Measurements from ENCODE around the gene NAA25. TPM values are rescaled to one million over a fixed set of nuclear protein-coding genes. Genes with fewer than 3 reads are reported as not detected.
A peak's percentile ranks its signal among the peaks of the same experiment; 100 is the strongest.

NAA25 gene
- total and polyA plus RNA-seq, 2 donors (not counting 1 experiment from before 2014, with no cell fraction given), result 5.9 to 40.8 TPM

DNA sequence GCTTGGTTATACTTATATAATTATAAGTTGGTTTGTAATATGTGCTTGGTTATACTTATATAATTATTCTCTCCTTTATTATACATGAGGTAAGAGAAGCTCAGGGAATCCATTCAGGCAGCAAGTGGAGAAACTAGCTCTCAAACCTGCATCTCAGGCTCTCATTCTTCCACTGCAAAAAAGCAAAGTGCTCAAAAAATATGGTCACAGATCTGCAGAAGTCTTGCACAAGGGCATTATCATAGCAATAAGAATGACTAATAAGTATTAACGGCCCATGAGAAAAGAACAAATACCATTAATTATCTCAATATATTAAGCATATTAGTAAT is 16.3 kb upstream of the NAA25 start:
- peaks cover 41% of the 10 kb centered on the region for H3K79me2 ChIP-seq (ENCODE audit: control insufficient read depth, insufficient read depth, low read length)
- DNase-seq (no peak), ATAC-seq (ENCODE audit: low read depth) (no peak)
- no peak overlapping the region for H2AFZ ChIP-seq (ENCODE audit: insufficient read depth, low read depth, low read length, poor library complexity, severe bottlenecking)
- H3K9me3 ChIP-seq (ENCODE audit: control extremely low read depth in 1 of 3, control insufficient read depth in 2 of 3, insufficient read depth in 1 of 3, low read length in 2 of 3), result no peaks in the 10 kb centered on the region
- peaks cover 40% of the 10 kb centered on the region for H3K4me1 Mint-ChIP-seq
- no peak overlapping the region for H3K9ac ChIP-seq (ENCODE audit: low read length)
- H3K36me3 ChIP-seq (replicated peaks in 1 of 2; ENCODE audit: control extremely low read depth in 1 of 2, control insufficient read depth in 1 of 2, extremely low read depth in 1 of 2, insufficient read depth in 2 of 2, low read length in 1 of 2), result no peaks in the 10 kb centered on the region
- peaks cover 38 to 45% of the 10 kb centered on the region in 2 donors for H3K4me1 ChIP-seq (ENCODE audit: control insufficient read depth in 2 of 2, insufficient read depth in 2 of 2, low read length in 2 of 2)
- intact Hi-C loops (cut with micrococcal nuclease), result loop anchor here (1.0 to 5.0 kb wide), 6 partner anchors 17 to 293 kb away; partner anchors contain the start of genes ERP29, NAA25, PTPN11 and RPL6
- H3K27ac ChIP-seq (ENCODE audit: low read length in 2 of 2), result no peak overlapping the region
- H3K4me3 ChIP-seq (ENCODE audit: control extremely low read depth in 1 of 5, extremely low read depth in 1 of 5, insufficient read depth in 1 of 5, low read depth in 2 of 5, low read length in 4 of 5), result no peak overlapping the region
- peak overlapping the region; percentile 82 for H3K4me2 ChIP-seq (replicated peaks; ENCODE audit: low read depth, low read length, poor library complexity, severe bottlenecking)
- POLR2A ChIA-PET, result interaction anchor here (0.7 to 5.4 kb wide), 3 partner anchors 16 to 111 kb away, joined by 3 to 35 read pairs (median 9); partner anchors contain the start of genes ERP29, NAA25 and TMEM116
- no peaks in the 10 kb centered on the region for H3K27me3 ChIP-seq (replicated peaks in 1 of 4; ENCODE audit: control extremely low read depth in 1 of 4, control insufficient read depth in 3 of 4, insufficient read depth in 4 of 4, low read length in 3 of 4)
- CTCF ChIA-PET, result interaction anchor here (0.6 to 2.3 kb wide), 3 partner anchors 10 to 16 kb away, joined by 3 to 10 read pairs (median 3); partner anchors contain the start of gene NAA25
- H3K4me3 Mint-ChIP-seq, result peak overlapping the region; percentile 76
- H4K20me1 ChIP-seq (ENCODE audit: control insufficient read depth, insufficient read depth, low read length, poor library complexity, severe bottlenecking), result peaks cover 7% of the 10 kb centered on the region
- H3K27ac Mint-ChIP-seq, result no peak overlapping the region
- no CpG with 5 or more reads among the region's 1 CpG for WGBS (ENCODE audit: insufficient coverage)
- no peak for TF ChIP-seq EZH2 (IDR thresholded peaks at IDR 0.05; ENCODE audit: borderline replicate concordance, insufficient read depth, low read depth, low read length, poor library complexity, severe bottlenecking)
- TF ChIP-seq, protein P1, sequence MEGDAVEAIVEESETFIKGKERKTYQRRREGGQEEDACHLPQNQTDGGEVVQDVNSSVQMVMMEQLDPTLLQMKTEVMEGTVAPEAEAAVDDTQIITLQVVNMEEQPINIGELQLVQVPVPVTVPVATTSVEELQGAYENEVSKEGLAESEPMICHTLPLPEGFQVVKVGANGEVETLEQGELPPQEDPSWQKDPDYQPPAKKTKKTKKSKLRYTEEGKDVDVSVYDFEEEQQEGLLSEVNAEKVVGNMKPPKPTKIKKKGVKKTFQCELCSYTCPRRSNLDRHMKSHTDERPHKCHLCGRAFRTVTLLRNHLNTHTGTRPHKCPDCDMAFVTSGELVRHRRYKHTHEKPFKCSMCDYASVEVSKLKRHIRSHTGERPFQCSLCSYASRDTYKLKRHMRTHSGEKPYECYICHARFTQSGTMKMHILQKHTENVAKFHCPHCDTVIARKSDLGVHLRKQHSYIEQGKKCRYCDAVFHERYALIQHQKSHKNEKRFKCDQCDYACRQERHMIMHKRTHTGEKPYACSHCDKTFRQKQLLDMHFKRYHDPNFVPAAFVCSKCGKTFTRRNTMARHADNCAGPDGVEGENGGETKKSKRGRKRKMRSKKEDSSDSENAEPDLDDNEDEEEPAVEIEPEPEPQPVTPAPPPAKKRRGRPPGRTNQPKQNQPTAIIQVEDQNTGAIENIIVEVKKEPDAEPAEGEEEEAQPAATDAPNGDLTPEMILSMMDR (IDR thresholded peaks at IDR 0.05), result no peak
- no peaks in the 10 kb centered on the region for H3K9me3 Mint-ChIP-seq (ENCODE audit: insufficient read depth)
- peaks cover 4% of the 10 kb centered on the region for H3K27me3 Mint-ChIP-seq

DNA sequence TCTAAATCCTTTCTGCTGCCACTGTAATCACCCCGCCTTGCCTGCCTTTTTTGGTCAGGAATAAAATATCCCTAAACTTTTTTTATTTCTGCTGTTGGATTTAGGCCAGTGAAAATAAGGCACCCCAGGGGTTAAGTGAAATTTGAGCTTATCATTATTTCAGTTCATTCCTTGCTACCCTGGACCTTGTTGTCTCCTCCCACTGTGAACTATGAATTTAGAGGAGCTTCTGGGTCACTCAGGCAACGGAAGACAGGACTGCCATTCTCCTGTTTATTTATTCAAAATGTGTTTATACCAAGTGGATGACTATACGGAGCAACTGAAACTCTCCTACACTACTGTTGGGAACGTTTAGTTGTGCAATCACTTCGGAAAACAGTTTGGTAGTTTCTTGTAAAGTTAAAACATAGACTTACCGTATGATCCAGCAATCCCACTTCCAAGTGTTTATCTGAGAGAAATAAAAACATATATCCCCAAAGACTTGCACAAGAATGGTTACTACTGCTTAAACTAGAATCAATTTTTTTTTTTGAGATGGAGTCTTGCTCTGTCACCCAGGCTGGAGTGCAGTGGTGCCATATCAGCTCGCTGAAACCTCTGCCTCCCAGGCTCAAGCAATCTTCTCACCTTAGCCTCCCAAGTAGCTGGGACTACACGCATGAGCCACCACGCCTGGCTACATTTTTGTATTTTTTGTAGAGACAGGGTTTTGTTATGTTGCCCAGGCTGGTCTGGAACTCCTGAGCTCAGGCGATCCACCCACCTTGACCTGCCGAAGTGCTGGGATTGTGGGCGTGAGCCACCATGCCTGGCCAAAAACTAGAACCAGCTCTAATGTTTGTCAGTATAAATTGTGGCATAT is 14.5 kb upstream of the NAA25 start:
- intact Hi-C loops (cut with micrococcal nuclease), result no loop called here
- Histone ChIP-seq H3K4me3 (ENCODE audit: control extremely low read depth in 1 of 5, extremely low read depth in 1 of 5, insufficient read depth in 1 of 5, low read depth in 2 of 5, low read length in 4 of 5) (no peak overlapping the region), H3K9me3 (ENCODE audit: control extremely low read depth in 1 of 3, control insufficient read depth in 2 of 3, insufficient read depth in 1 of 3, low read length in 2 of 3) (no peaks in the 10 kb centered on the region), H3K36me3 (replicated peaks in 1 of 2; ENCODE audit: control extremely low read depth in 1 of 2, control insufficient read depth in 1 of 2, extremely low read depth in 1 of 2, insufficient read depth in 2 of 2, low read length in 1 of 2) (no peaks in the 10 kb centered on the region), H3K4me1 (ENCODE audit: control insufficient read depth in 2 of 2, insufficient read depth in 2 of 2, low read length in 2 of 2) (peaks cover 20 to 27% of the 10 kb centered on the region in 2 donors), H3K9ac (ENCODE audit: low read length) (no peak overlapping the region), H2AFZ (ENCODE audit: insufficient read depth, low read depth, low read length, poor library complexity, severe bottlenecking) (no peak overlapping the region), H3K27me3 (replicated peaks in 1 of 4; ENCODE audit: control extremely low read depth in 1 of 4, control insufficient read depth in 3 of 4, insufficient read depth in 4 of 4, low read length in 3 of 4) (no peaks in the 10 kb centered on the region), H3K27ac (ENCODE audit: low read length in 2 of 2) (no peak overlapping the region), H3K4me2 (replicated peaks; ENCODE audit: low read depth, low read length, poor library complexity, severe bottlenecking) (no peak overlapping the region), H3K79me2 (ENCODE audit: control insufficient read depth, insufficient read depth, low read length) (peaks cover 27% of the 10 kb centered on the region), H4K20me1 (ENCODE audit: control insufficient read depth, insufficient read depth, low read length, poor library complexity, severe bottlenecking) (peaks cover 7% of the 10 kb centered on the region)
- Mint-ChIP-seq H3K4me3 (no peak overlapping the region), H3K27ac (no peak overlapping the region), H3K9me3 (ENCODE audit: insufficient read depth) (no peaks in the 10 kb centered on the region), H3K4me1 (peaks cover 23% of the 10 kb centered on the region), H3K27me3 (peaks cover 4% of the 10 kb centered on the region)
- ChIA-PET POLR2A (interaction anchor here (5.4 kb wide), 1 partner anchor 14 kb away, joined by 35 read pairs; the partner anchor contains the start of gene NAA25), CTCF (interaction anchor here (0.6 kb wide), 1 partner anchor 14 kb away, joined by 4 read pairs; the partner anchor contains the start of gene NAA25)
- no peak for ATAC-seq (ENCODE audit: low read depth)
- TF ChIP-seq, protein P1 (IDR thresholded peaks at IDR 0.05), result no peak
- TF ChIP-seq EZH2 (IDR thresholded peaks at IDR 0.05; ENCODE audit: borderline replicate concordance, insufficient read depth, low read depth, low read length, poor library complexity, severe bottlenecking), result no peak
- 95% methylated on average over 4 of the region's 12 CpGs for WGBS (ENCODE audit: insufficient coverage)
- DNase-seq, result no peak

Data from B cell (primary cell).